SK-N-SH (cell line): ENCODE data around the gene SPATA13.

ENCODE experiments used
- CTCF ChIP-seq: fragments of 200-600 bp; sonication (generic); IDR thresholded peaks from 2 replicates; pipeline ENCODE4 v1.6.1; 2017; ENCODE audit warnings: antibody characterized with exemption, mild to moderate bottlenecking, moderate library complexity
- EZH2phosphoT487 ChIP-seq: fragments of 200-600 bp; sonication (generic); IDR thresholded peaks from 2 replicates; pipeline ENCODE4 v1.6.1; 2017; ENCODE audit warnings: low read depth, mixed run types, mild to moderate bottlenecking, antibody characterized with exemption, moderate library complexity, borderline replicate concordance
- GABPA ChIP-seq: IDR thresholded peaks from 2 replicates; pipeline ENCODE4 v1.4.0; 2012; ENCODE audit warnings: low read depth, mild to moderate bottlenecking
- ZBTB33 ChIP-seq: IDR thresholded peaks from 2 replicates; pipeline ENCODE4 v1.4.0; 2012; ENCODE audit warnings: low read depth, borderline replicate concordance

- no peak for TF ChIP-seq CTCF
- no peak for TF ChIP-seq GABPA
- TF ChIP-seq ZBTB33 = no peak
- no peak for TF ChIP-seq EZH2phosphoT487
Measured at GRCh38 chr13:24261566-24261965, 101.0 kb downstream of the SPATA13 start.
